ENCODE results near the gene KRTAP4-5.
"Not testable (repeated sequence)": the region's sequence is repeated elsewhere in the genome, so short reads cannot be mapped to it uniquely, and the experiment has no call there.

Gene KRTAP4-5

DNA sequence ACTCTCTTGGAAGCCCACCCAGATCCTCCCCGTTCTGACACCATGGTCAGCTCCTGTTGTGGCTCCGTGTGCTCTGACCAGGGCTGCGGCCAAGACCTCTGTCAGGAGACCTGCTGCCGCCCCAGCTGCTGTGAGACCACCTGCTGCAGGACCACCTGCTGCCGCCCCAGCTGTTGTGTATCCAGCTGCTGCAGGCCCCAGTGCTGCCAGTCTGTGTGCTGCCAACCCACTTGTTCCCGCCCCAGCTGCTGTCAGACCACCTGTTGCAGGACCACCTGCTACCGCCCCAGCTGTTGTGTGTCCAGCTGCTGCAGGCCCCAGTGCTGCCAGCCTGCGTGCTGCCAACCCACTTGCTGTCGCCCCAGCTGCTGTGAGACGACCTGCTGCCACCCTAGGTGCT lies 44.3 kb downstream of the KRTAP4-5 start, which contains the start of gene KRTAP4-9:
KRTAP4-9 (plus strand) TSS at position 43 of the 400 bp plus-strand sequence; CDS start at position 43, 0 bp downstream.
- not testable (repeated sequence) for DNase-seq

DNA sequence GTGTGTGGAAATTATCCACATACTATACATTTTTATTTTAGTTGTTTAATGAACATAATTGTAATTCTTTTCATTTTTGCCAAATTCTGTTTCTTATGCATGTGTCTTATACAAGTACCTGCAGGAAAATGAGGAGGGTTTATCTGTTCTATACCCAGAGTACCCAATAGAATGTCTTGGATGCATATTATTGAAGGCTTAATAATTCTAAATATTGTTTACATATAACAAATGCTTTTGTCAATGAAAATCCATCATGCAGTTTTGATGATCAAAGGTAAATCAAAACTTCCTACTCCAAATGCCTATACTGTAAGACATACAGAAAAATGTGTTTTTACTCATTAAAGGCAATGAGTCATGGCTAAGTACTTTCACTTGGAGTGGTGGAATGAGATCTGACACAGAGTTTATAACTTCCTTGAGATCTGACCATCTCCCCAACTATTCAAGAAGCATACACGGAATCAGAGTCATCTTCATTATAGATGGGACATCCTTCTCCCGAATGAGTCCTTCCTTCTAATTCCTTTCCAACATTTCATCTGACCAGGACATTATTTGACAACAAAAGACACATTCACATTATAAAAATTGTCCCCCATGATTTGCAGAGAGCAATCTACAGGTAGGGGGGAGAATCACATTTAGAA lies 45.1 kb downstream of the KRTAP4-5 start:
- DNase-seq = not testable (repeated sequence)

DNA sequence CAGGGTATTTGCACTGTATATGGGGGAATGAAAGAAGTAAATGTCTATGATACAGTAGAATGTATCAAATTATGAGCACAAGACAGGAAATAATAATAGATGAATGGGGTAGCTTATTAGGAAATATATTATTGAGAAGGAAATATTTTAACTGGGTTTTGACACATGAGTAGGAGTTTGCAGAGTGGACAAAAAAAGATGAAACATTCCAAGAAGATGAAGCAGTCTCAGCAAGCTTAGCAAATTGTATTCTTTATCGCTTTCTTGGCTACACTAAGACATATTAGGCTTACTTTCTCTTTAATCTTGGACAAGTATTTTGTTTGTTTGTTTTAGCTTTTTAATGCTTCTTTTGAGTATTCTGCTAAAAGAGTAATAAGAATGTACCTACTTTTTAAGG lies 45.7 kb downstream of the KRTAP4-5 start:
- DNase-seq = no peak

DNA sequence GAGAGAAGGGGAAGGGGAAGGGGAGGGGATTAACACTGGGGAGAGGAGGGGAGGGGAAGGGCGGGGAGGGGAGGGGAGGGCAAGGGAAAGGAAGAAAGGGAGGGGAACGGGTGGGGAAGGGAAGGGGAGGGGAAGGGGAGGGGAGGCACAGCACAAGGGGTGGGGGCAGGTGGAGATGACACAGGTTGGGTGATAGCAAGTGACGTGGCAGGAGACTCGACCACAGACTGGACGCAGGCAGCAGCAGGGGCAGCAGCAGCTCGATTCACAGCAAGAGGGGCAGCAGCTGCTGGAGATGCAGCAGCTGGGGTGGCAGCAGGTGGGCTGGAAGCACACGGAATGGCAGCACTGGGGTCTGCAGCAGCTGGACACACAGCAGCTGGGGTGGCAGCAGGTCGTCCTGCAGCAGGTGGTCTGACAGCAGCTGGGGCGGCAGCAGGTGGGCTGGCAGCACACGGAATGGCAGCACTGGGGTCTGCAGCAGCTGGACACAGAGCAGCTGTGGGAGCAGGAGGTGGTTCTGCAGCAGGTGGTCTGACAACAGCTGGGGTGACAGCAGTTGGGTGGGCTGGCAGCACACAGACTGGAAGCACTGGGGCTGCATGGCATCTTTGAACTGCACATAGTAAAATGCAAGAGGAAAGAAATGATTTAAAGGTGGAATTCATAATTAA lies 47.9 kb downstream of the KRTAP4-5 start, which contains the start of gene KRTAP4-16:
KRTAP4-16 (minus strand) TSS at position 624 of the 674 bp plus-strand sequence; CDS start at position 624, 0 bp downstream.
- no peak for DNase-seq

DNA sequence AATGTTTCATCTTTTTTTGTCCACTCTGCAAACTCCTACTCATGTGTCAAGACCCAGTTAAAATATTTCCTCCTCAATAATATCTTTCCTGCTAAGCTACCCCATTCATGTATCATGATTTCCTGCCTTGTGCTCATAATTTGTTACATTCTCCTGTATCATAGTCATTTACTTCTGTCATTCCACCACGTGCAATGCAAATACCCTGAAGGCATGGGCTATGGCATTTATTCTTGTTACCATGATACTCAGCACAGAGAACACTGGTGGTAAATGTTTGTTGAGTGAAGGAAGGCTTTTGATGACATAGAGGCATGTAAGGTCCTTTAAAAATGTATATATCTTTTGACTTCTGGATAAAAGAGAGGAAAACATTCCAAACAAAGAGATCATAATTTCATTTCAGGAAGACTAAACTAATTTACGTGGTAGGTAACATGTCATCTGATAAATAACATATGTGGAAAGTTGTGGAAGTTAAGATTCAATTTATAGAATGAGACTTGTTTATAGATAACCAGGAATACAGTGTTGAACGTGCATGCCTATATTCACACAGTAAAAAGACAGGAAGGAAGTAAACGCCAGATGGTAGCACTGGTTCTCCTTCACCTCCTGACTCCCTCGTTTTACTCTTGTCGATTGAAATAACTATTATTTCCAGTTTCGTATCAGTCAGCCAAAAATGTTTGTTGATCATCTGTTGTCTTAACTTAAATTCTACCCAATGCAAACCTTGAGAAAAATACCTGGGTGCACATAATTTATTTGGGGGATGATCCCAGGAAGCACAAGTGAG lies 49.7 kb downstream of the KRTAP4-5 start:
- DNase-seq = not testable (repeated sequence)
